H1 (cell line): ENCODE results near the gene TMEM266. TPM values are rescaled to one million over a fixed set of nuclear protein-coding genes. Genes with fewer than 3 reads are reported as not detected.

Experiments used
- CTCF ChIA-PET: fragments of 300-600 bp; sonication (Branson Sonifier 250); formaldehyde crosslinking; loops from one replicate; lab custom pipeline; 2021; ENCODE audit not compliant: partially characterized antibody; lab: Charles Lee
- POLR2A ChIA-PET: fragments of 300-600 bp; sonication (Branson Sonifier 250); formaldehyde crosslinking; loops from one replicate; lab custom pipeline; 2021; ENCODE audit warnings: inconsistent platforms; ENCODE audit not compliant: partially characterized antibody; lab: Charles Lee
- DNase-seq, 2 experiments: peaks; one replicate each; pipeline versions ENCODE4 v3.0.0 to v3.0.0-alpha.2; 2010 to 2022; ENCODE audit warnings: low spot score in 2 of 2, low read depth in 1 of 2, mixed read lengths in 1 of 2
- FAIRE-seq: peaks from 2 replicates; lab custom pipeline; 2011; peaks lifted over from hg19 to GRCh38; lab: Jason Lieb, UNC
- H2AFZ ChIP-seq: 2 replicates; pipeline ENCODE4 v1.8.1; 2012; ENCODE audit warnings: low read length, inconsistent platforms
- H2AK5ac ChIP-seq: 2 replicates; pipeline ENCODE4 v1.6.1; 2013; ENCODE audit warnings: low read depth, low read length
- H2BK120ac ChIP-seq: replicated peaks from 2 replicates; pipeline ENCODE3; 2013; ENCODE audit warnings: low read depth, low read length, inconsistent platforms
- H2BK12ac ChIP-seq: 2 replicates; pipeline ENCODE4 v1.6.1; 2013; ENCODE audit warnings: low read depth, low read length
- H2BK15ac ChIP-seq: 2 replicates; pipeline ENCODE4 v1.6.1; 2013; ENCODE audit warnings: low read length
- H2BK20ac ChIP-seq: 2 replicates; pipeline ENCODE4 v1.6.1; 2013; ENCODE audit warnings: low read length
- H2BK5ac ChIP-seq: 2 replicates; pipeline ENCODE4 v1.6.1; 2013; ENCODE audit warnings: low read depth, low read length
- H3K14ac ChIP-seq: 2 replicates; pipeline ENCODE4 v1.6.1; 2013; ENCODE audit warnings: inconsistent platforms; ENCODE audit not compliant: insufficient read length
- H3K18ac ChIP-seq: 2 replicates; pipeline ENCODE4 v1.6.1; 2013; ENCODE audit warnings: low read length; ENCODE audit errors: extremely low read depth
- H3K23ac ChIP-seq: 2 replicates; pipeline ENCODE4 v1.6.1; 2013; ENCODE audit warnings: inconsistent platforms; ENCODE audit not compliant: insufficient read length
- H3K23me2 ChIP-seq: 2 replicates; pipeline ENCODE4 v1.6.1; 2013; ENCODE audit warnings: low read depth, low read length
- H3K27ac ChIP-seq: 2 replicates; pipeline ENCODE4 v1.6.1; 2011; ENCODE audit warnings: low read depth, low read length, inconsistent platforms
- H3K27me3 ChIP-seq, 4 experiments: replicated peaks in 1 of 4; 1 replicate in 1 of 4; 2 replicates in 3 of 4; pipeline versions ENCODE4 v1.6.1 to v1.8.1; 2011 to 2013; ENCODE audit warnings: low read length in 3 of 4, mild to moderate bottlenecking in 3 of 4, inconsistent platforms in 2 of 4, mixed read lengths in 2 of 4, moderate library complexity in 1 of 4; ENCODE audit not compliant: control insufficient read depth in 3 of 4, insufficient read depth in 3 of 4; ENCODE audit errors: extremely low read depth in 1 of 4
- H3K36me3 ChIP-seq, 4 experiments: 2 replicates each; pipeline versions ENCODE4 v1.6.1 to v1.8.1; 2011 to 2013; ENCODE audit warnings: mild to moderate bottlenecking in 4 of 4, low read length in 3 of 4, moderate library complexity in 2 of 4, control low read depth in 1 of 4, inconsistent platforms in 1 of 4; ENCODE audit not compliant: insufficient read depth in 4 of 4, control insufficient read depth in 2 of 4
- H3K4ac ChIP-seq: replicated peaks from 2 replicates; pipeline ENCODE3; 2013; ENCODE audit warnings: low read length, low read depth, mixed read lengths, inconsistent platforms; ENCODE audit not compliant: insufficient read length
- H3K4me1 ChIP-seq, 4 experiments: replicated peaks in 1 of 4; 1 replicate in 1 of 4; 2 replicates in 3 of 4; pipeline versions ENCODE4 v1.6.1 to v1.8.1; 2011 to 2013; ENCODE audit warnings: low read length in 3 of 4, inconsistent platforms in 2 of 4, mixed read lengths in 1 of 4; ENCODE audit not compliant: insufficient read depth in 4 of 4, control insufficient read depth in 3 of 4
- H3K4me2 ChIP-seq, 2 experiments: 2 replicates each; pipeline versions ENCODE4 v1.6.1 to v1.8.1; 2011 to 2013; ENCODE audit warnings: low read depth in 2 of 2, low read length in 2 of 2, control low read depth in 1 of 2, inconsistent platforms in 1 of 2, mild to moderate bottlenecking in 1 of 2; ENCODE audit not compliant: insufficient read depth in 1 of 2
- H3K4me3 ChIP-seq, 4 experiments: fragments of 200-600, 300-600 bp in 1 of 4; sonication (generic), shearing (Covaris generic), sonication (Bioruptor Twin) in 1 of 4; 2 replicates each; pipeline versions ENCODE4 v1.5.1 to v1.8.1; 2011 to 2016; ENCODE audit warnings: low read length in 4 of 4, low read depth in 3 of 4, control low read depth in 2 of 4, inconsistent platforms in 2 of 4, mild to moderate bottlenecking in 2 of 4, mixed read lengths in 1 of 4, moderate library complexity in 1 of 4; ENCODE audit not compliant: insufficient read depth in 2 of 4; ENCODE audit errors: extremely low read depth in 1 of 4
- H3K56ac ChIP-seq: replicated peaks from 2 replicates; pipeline ENCODE3; 2013; ENCODE audit warnings: low read depth, mild to moderate bottlenecking, mixed read lengths, low read length, inconsistent platforms; ENCODE audit not compliant: insufficient read length
- H3K79me1 ChIP-seq: 2 replicates; pipeline ENCODE4 v1.6.1; 2013; ENCODE audit warnings: low read depth, low read length, control low read depth
- H3K79me2 ChIP-seq, 2 experiments: 2 replicates each; pipeline versions ENCODE4 v1.6.1 to v1.8.1; 2012 to 2013; ENCODE audit warnings: low read length in 2 of 2, mild to moderate bottlenecking in 2 of 2, inconsistent platforms in 1 of 2; ENCODE audit not compliant: insufficient read depth in 2 of 2, control insufficient read depth in 1 of 2
- H3K9ac ChIP-seq, 4 experiments: replicated peaks in 1 of 4; 1 replicate in 1 of 4; 2 replicates in 3 of 4; pipeline versions ENCODE4 v1.6.1 to v1.8.1; 2011 to 2013; ENCODE audit warnings: low read depth in 3 of 4, low read length in 3 of 4, control low read depth in 2 of 4, mild to moderate bottlenecking in 2 of 4, moderate library complexity in 2 of 4, inconsistent platforms in 1 of 4; ENCODE audit errors: extremely low read depth in 1 of 4
- H3K9me3 ChIP-seq, 2 experiments: 2 replicates each; pipeline versions ENCODE4 v1.6.1 to v1.8.1; 2012 to 2013; ENCODE audit warnings: mild to moderate bottlenecking in 2 of 2, moderate library complexity in 2 of 2, control low read depth in 1 of 2, inconsistent platforms in 1 of 2, low read depth in 1 of 2, low read length in 1 of 2, mixed read lengths in 1 of 2; ENCODE audit not compliant: insufficient read depth in 2 of 2
- H4K20me1 ChIP-seq, 2 experiments: replicated peaks in 1 of 2; 2 replicates each; pipeline versions ENCODE3 to v1.8.1; 2011 to 2013; ENCODE audit warnings: inconsistent platforms in 2 of 2, low read length in 2 of 2, mild to moderate bottlenecking in 1 of 2; ENCODE audit not compliant: insufficient read depth in 2 of 2, control insufficient read depth in 1 of 2
- H4K5ac ChIP-seq: 2 replicates; pipeline ENCODE4 v1.6.1; 2013; ENCODE audit warnings: low read length, low read depth, mixed read lengths, inconsistent platforms; ENCODE audit not compliant: insufficient read length
- H4K8ac ChIP-seq: 2 replicates; pipeline ENCODE4 v1.8.0; 2013; ENCODE audit warnings: mild to moderate bottlenecking, moderate library complexity, low read length, inconsistent platforms; ENCODE audit not compliant: insufficient read depth; ENCODE audit errors: extremely low read depth
- H4K91ac ChIP-seq: replicated peaks from 2 replicates; pipeline ENCODE3; 2013; ENCODE audit warnings: low read length, mixed read lengths, inconsistent platforms; ENCODE audit not compliant: insufficient read length
- CHD2 ChIP-seq: IDR thresholded peaks from 2 replicates; pipeline ENCODE4 v1.6.1; 2012; ENCODE audit warnings: low read length, improper control_type of control experiment
- EP300 ChIP-seq, 2 experiments: IDR thresholded peaks; 1 replicate in 1 of 2; 2 replicates in 1 of 2; pipeline ENCODE4 v1.6.1; 2011 to 2012; ENCODE audit warnings: low read depth in 2 of 2, low read length in 2 of 2, mild to moderate bottlenecking in 2 of 2, borderline replicate concordance in 1 of 2, inconsistent platforms in 1 of 2, moderate library complexity in 1 of 2
- EZH2 ChIP-seq: fragments of 200-600 bp; sonication (generic); IDR thresholded peaks from 2 replicates; pipeline ENCODE4 v1.7.1; 2012; ENCODE audit warnings: low read depth, mild to moderate bottlenecking, moderate library complexity, low read length, inconsistent platforms; ENCODE audit not compliant: severe bottlenecking
- GTF2F1 ChIP-seq: IDR thresholded peaks from 2 replicates; pipeline ENCODE4 v1.6.1; 2012; ENCODE audit warnings: low read depth, low read length, improper control_type of control experiment, borderline replicate concordance
- HDAC2 ChIP-seq, 2 experiments: fragments of 300-600 bp in 1 of 2; sonication (generic) in 1 of 2; IDR thresholded peaks; 2 replicates each; pipeline ENCODE4 v1.6.1; 2011 to 2012; ENCODE audit warnings: low read depth in 2 of 2, low read length in 2 of 2, mild to moderate bottlenecking in 2 of 2, moderate library complexity in 2 of 2, borderline replicate concordance in 1 of 2, inconsistent platforms in 1 of 2
- JUND ChIP-seq: IDR thresholded peaks from 2 replicates; pipeline ENCODE4 v1.6.1; 2011; ENCODE audit warnings: mild to moderate bottlenecking, improper control_type of control experiment, low read length
- KDM5A ChIP-seq: fragments of 200-600 bp; IDR thresholded peaks from 2 replicates; pipeline ENCODE4 v1.7.1; 2012; ENCODE audit warnings: mild to moderate bottlenecking, low read length, inconsistent platforms, mixed read lengths
- SP2 ChIP-seq: IDR thresholded peaks from 2 replicates; pipeline ENCODE4 v1.6.1; 2012; ENCODE audit warnings: mild to moderate bottlenecking, low read length, inconsistent platforms
- WGBS, 2 experiments: shearing (Covaris generic) in 1 of 2; methylation state at CpG; one replicate each; pipeline versions ENCODE4 v1.1.6 to v1.1.7; 2013 to 2015; ENCODE audit warnings: low lambda C conversion rate in 2 of 2, mixed read lengths in 2 of 2, inconsistent platforms in 1 of 2, low coverage in 1 of 2, missing lambda C conversion rate in 1 of 2; ENCODE audit not compliant: insufficient replicate concordance in 2 of 2, insufficient coverage in 1 of 2, insufficient read length in 1 of 2; ENCODE audit errors: extremely low coverage in 1 of 2, missing lambda C conversion rate in 1 of 2; 5-methylcytosine and 5-hydroxymethylcytosine counted together
- polyA plus RNA-seq, 7 experiments: library from polyadenylated mRNA; depleted of rRNA in 3 of 7; stranded (reverse) in 5 of 7; unstranded in 2 of 7; fragments of >200 nt in 5 of 7; fragments of 200-250 nt in 2 of 7; gene quantifications; 1 replicate in 5 of 7; 2 replicates in 1 of 7; 4 replicates in 1 of 7; pipeline versions ENCODE4 v1.2.1 to v1.2.3, GENCODE V29; 2011 to 2013; ENCODE audit warnings: missing spikeins in 2 of 7, mixed read lengths in 2 of 7
- total RNA-seq: library from RNA; stranded (reverse); fragmentation: NEBNext Ultra II Directional; extraction: Animal tissue kit (Norgen Biotek cat#: 25700); gene quantifications from 2 replicates; pipeline ENCODE4 v1.2.1, GENCODE V29; 2021
- TF ChIP-seq, protein P1 (sequence below): IDR thresholded peaks from 2 replicates; pipeline ENCODE4 v1.6.1; 2011; ENCODE audit warnings: low read depth, mild to moderate bottlenecking, low read length; ENCODE audit not compliant: insufficient read depth
- TF ChIP-seq, protein P2 (sequence below): IDR thresholded peaks from 2 replicates; pipeline ENCODE4 v1.6.1; 2012; ENCODE audit warnings: inconsistent platforms

The TMEM266 gene
- total and polyA plus RNA-seq, 2 of the 8 experiments (the other 6 are each of a cell fraction or from before 2014, with no cell fraction given), result 2.6 TPM

DNA sequence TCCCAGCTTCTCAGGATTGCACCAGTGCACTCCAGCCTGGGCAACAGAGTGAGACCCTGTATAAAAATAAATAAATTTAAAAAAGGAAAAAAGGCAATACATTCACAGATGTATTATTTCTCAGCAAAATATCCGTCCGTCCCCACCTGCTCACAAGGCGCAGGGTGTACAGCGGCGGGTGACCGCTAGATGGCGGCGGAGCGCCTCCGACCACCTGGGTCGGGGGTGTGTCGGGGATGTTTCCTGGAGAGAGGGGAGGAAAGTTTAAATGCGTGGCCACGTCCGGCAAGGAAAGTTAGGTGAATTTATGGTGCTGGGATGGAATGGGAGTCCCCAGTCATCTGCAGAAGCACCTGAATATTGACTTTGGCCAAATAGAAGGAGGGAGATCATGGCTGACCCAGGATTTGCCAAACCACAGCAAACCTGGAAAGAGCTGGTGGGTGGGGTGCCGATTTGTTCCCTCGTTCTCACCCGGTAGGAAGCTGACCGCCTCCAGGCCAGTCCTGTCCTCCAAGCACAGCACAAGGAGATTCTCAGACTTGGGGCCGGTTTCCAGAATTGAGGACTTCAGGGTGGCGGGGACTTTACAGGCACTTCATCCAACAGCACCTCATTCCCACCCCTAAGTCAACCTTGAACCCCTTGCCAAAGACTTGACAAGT is 88.3 kb downstream of the TMEM266 start:
- H3K27me3 ChIP-seq, result no peaks in the 10 kb centered on the region
- no peak overlapping the region for H3K14ac ChIP-seq
- FAIRE-seq, result no peak
- H4K91ac ChIP-seq, result no peak overlapping the region
- peak in 1 of 2 experiments; percentile 95 for DNase-seq
- H3K23ac ChIP-seq, result no peak overlapping the region
- no peak overlapping the region for H3K27ac ChIP-seq
- no peaks in the 10 kb centered on the region for H3K9me3 ChIP-seq
- H3K36me3 ChIP-seq, result no peaks in the 10 kb centered on the region
- H2BK20ac ChIP-seq, result 0 out of 2 replicates have a peak overlapping the region, but pooled peaks have one; percentile 68
- H3K79me2 ChIP-seq, result no peaks in the 10 kb centered on the region
- no peak overlapping the region for H2AK5ac ChIP-seq
- H2BK120ac ChIP-seq, result no peak overlapping the region
- peak overlapping the region in 1 of 2 experiments; percentile 50; a peak in 2 of 4 replicates for H3K4me2 ChIP-seq
- H2BK12ac ChIP-seq, result peak overlapping the region; percentile 42; the same call in 1 of the 2 replicates
- no peaks in the 10 kb centered on the region for H3K79me1 ChIP-seq
- peaks cover 0 to 24% (median 17%) of the 10 kb centered on the region in 4 experiments; a peak in 6 of 7 replicates for H3K4me1 ChIP-seq
- H3K4me3 ChIP-seq, result peak overlapping the region in 1 of 4 experiments; percentile 14; a peak in 1 of 8 replicates
- H4K5ac ChIP-seq, result no peak overlapping the region
- H2AFZ ChIP-seq, result no peak overlapping the region; the same call in 1 of the 2 replicates
- ChIA-PET CTCF (interaction anchor here (0.6 to 9.8 kb wide), 34 partner anchors 8 to 303 kb away, joined by 3 to 114 read pairs (median 4); partner anchors contain the start of gene TMEM266), POLR2A (interaction anchor here (1.3 kb wide), 1 partner anchor 8 kb away, joined by 5 read pairs; no protein-coding TSS in a partner anchor)
- 36% methylated on average over 21 of the region's 21 CpGs; no CpG with 5 or more reads in 1 of the 2 experiments for WGBS, 2 experiments
- no peak overlapping the region for H2BK15ac ChIP-seq
- peak overlapping the region; percentile 15 for H3K4ac ChIP-seq
- H3K23me2 ChIP-seq, result no peaks in the 10 kb centered on the region; the same call in 1 of the 2 replicates
- no peak overlapping the region for H3K56ac ChIP-seq
- H2BK5ac ChIP-seq, result 0 out of 2 replicates have a peak overlapping the region, but pooled peaks have one; percentile 14
- no peaks in the 10 kb centered on the region for H4K20me1 ChIP-seq
- H3K18ac ChIP-seq, result no peak overlapping the region
- H3K9ac ChIP-seq, result no peak overlapping the region
- peak overlapping the region; percentile 4; the same call in 1 of the 2 replicates for H4K8ac ChIP-seq
- TF ChIP-seq, protein P1, sequence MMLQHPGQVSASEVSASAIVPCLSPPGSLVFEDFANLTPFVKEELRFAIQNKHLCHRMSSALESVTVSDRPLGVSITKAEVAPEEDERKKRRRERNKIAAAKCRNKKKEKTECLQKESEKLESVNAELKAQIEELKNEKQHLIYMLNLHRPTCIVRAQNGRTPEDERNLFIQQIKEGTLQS, result no peak
- TF ChIP-seq HDAC2 (IDR thresholded peaks at IDR 0.05; ENCODE audit: borderline replicate concordance in 1 of 2, low read depth in 2 of 2, low read length in 2 of 2) (no peak), KDM5A (no peak), SP2 (no peak), EP300 (IDR thresholded peaks at IDR 0.05; ENCODE audit: borderline replicate concordance in 1 of 2, low read depth in 2 of 2, low read length in 2 of 2) (no peak), CHD2 (no peak), EZH2 (no peak), JUND (no peak), GTF2F1 (no peak)
- TF ChIP-seq, protein P2, sequence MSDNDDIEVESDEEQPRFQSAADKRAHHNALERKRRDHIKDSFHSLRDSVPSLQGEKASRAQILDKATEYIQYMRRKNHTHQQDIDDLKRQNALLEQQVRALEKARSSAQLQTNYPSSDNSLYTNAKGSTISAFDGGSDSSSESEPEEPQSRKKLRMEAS, result peak; percentile 29; the same call in 1 of the 2 replicates
